GM12878 (cell line): ENCODE measurements around the gene PRDM16. TPM values are rescaled to one million over a fixed set of nuclear protein-coding genes. Genes with fewer than 3 reads are reported as not detected.

Source experiments
- ATAC-seq: fragments of 200-7000 bp; cut with Tn5 transposase; 3 replicates; pipeline ENCODE4 v1.9.1; 2020; ENCODE audit warnings: mild to moderate bottlenecking, moderate library complexity
- BruUV-seq: library from RNA; stranded (reverse); fragments of 400-500 nt; replicated peaks from 2 replicates; lab custom pipeline; 2021; lab: Mats Ljungman, UMichigan
- CTCF ChIA-PET: fragments of 300-600 bp; sonication (Branson Sonifier 250); formaldehyde crosslinking; extraction: SDS; loops from one replicate; lab custom pipeline; 2021; ENCODE audit warnings: inconsistent platforms; lab: Yijun Ruan, JAX
- POLR2A ChIA-PET: fragments of 350-600 bp; formaldehyde crosslinking; extraction: SDS; loops from one replicate; lab custom pipeline; 2021; ENCODE audit warnings: inconsistent platforms; lab: Charles Lee
- RAD21 ChIA-PET: fragments of 300-600 bp; sonication (Branson Sonifier 250); formaldehyde crosslinking; loops from one replicate; lab custom pipeline; 2023; ENCODE audit warnings: antibody characterized with exemption; ENCODE audit not compliant: unreplicated experiment; lab: Charles Lee
- SMC1A ChIA-PET: fragments of 300-600 bp; sonication (Branson Sonifier 250); formaldehyde crosslinking; loops from one replicate; lab custom pipeline; 2023; ENCODE audit not compliant: unreplicated experiment, uncharacterized antibody; lab: Charles Lee
- DNase-seq: peaks from one replicate; pipeline ENCODE4 v3.0.0-alpha.2; 2011; ENCODE audit warnings: low read depth, low spot score
- FAIRE-seq: peaks from 3 replicates; lab custom pipeline; 2011; peaks lifted over from hg19 to GRCh38; lab: Jason Lieb, UNC
- H2AFZ ChIP-seq: 2 replicates; pipeline ENCODE4 v1.6.0; 2011; ENCODE audit warnings: low read depth, low read length, control low read depth; ENCODE audit not compliant: control insufficient read depth
- H3K27ac ChIP-seq: 2 replicates; pipeline ENCODE4 v1.5.1; 2011; ENCODE audit warnings: control low read depth; ENCODE audit not compliant: control insufficient read depth, insufficient read depth
- H3K27me3 ChIP-seq, 2 experiments: replicated peaks in 1 of 2; 2 replicates each; pipeline versions ENCODE4 v1.6.0 to v1.6.1; 2011; ENCODE audit warnings: low read length in 1 of 2; ENCODE audit not compliant: control insufficient read depth in 2 of 2, insufficient read depth in 2 of 2
- H3K36me3 ChIP-seq, 2 experiments: 2 replicates each; pipeline ENCODE4 v1.5.1; 2011; ENCODE audit warnings: low read length in 1 of 2; ENCODE audit not compliant: control insufficient read depth in 2 of 2, insufficient read depth in 2 of 2
- H3K4me1 ChIP-seq: 2 replicates; pipeline ENCODE4 v1.6.1; 2011; ENCODE audit warnings: mild to moderate bottlenecking, low read length, moderate library complexity, mixed read lengths; ENCODE audit not compliant: control insufficient read depth, insufficient read depth
- H3K4me2 ChIP-seq: 2 replicates; pipeline ENCODE4 v1.6.0; 2011; ENCODE audit warnings: control low read depth; ENCODE audit not compliant: control insufficient read depth, insufficient read depth
- H3K4me3 ChIP-seq: fragments of 200-600 bp; sonication (generic); 2 replicates; pipeline ENCODE4 v1.5.1; 2016
- H3K79me2 ChIP-seq: 2 replicates; pipeline ENCODE4 v1.6.0; 2011; ENCODE audit warnings: low read length; ENCODE audit not compliant: control insufficient read depth, insufficient read depth
- H3K9ac ChIP-seq: 2 replicates; pipeline ENCODE4 v1.8.0; 2011; ENCODE audit warnings: low read length, control low read depth, mixed read lengths; ENCODE audit not compliant: control insufficient read depth, insufficient read depth
- H3K9me3 ChIP-seq: replicated peaks from 3 replicates; pipeline ENCODE4 v1.5.1; 2011; ENCODE audit warnings: mild to moderate bottlenecking, low read length; ENCODE audit not compliant: control insufficient read depth, insufficient read depth
- H4K20me1 ChIP-seq: 2 replicates; pipeline ENCODE4 v1.6.0; 2011; ENCODE audit not compliant: control insufficient read depth, insufficient read depth
- DPF2 ChIP-seq: fragments of 450-650 bp; IDR thresholded peaks from 2 replicates; pipeline ENCODE4 v1.6.1; 2017; ENCODE audit warnings: mild to moderate bottlenecking
- RB1 ChIP-seq: fragments of 450-650 bp; formaldehyde crosslinking; IDR thresholded peaks from 2 replicates; pipeline ENCODE4 v1.6.1; 2017; ENCODE audit warnings: mild to moderate bottlenecking, borderline replicate concordance
- RELA ChIP-seq: fragments of 450-650 bp; IDR thresholded peaks from 2 replicates; pipeline ENCODE4 v1.8.0; 2014; ENCODE audit warnings: borderline replicate concordance; ENCODE audit not compliant: partially characterized antibody
- TARDBP ChIP-seq: IDR thresholded peaks from 2 replicates; pipeline ENCODE4 v1.6.1; 2016; ENCODE audit warnings: borderline replicate concordance
- TBL1XR1 ChIP-seq: IDR thresholded peaks from 2 replicates; pipeline ENCODE4 v1.6.1; 2012; ENCODE audit warnings: low read depth, low read length, improper control_type of control experiment
- WRNIP1 ChIP-seq: IDR thresholded peaks from 2 replicates; pipeline ENCODE4 v1.6.1; 2011; ENCODE audit warnings: low read depth, low read length, improper control_type of control experiment, borderline replicate concordance
- ZNF24 ChIP-seq: fragments of 450-650 bp; IDR thresholded peaks from 2 replicates; pipeline ENCODE4 v1.6.1; 2017; ENCODE audit warnings: antibody characterized with exemption, mild to moderate bottlenecking
- WGBS: methylation state at CpG from one replicate; pipeline ENCODE4 v1.1.6; 2016; ENCODE audit warnings: low lambda C conversion rate; ENCODE audit not compliant: insufficient replicate concordance, insufficient coverage; ENCODE audit errors: missing lambda C conversion rate; 5-methylcytosine and 5-hydroxymethylcytosine counted together
- in situ Hi-C: fragments of 300-500 bp; cut with MboI; formaldehyde crosslinking; loops from 9 replicates; pipeline ENCODE4 v1.14.3; 2018; ENCODE audit warnings: mixed read lengths
- intact Hi-C: fragments of 100-400 bp; cut with micrococcal nuclease; formaldehyde crosslinking; loops from one replicate; pipeline ENCODE4 v1.14.2; 2022; ENCODE audit not compliant: unreplicated experiment
- polyA plus RNA-seq, 11 experiments: library from polyadenylated mRNA; depleted of rRNA in 4 of 11; unstranded in 6 of 11; stranded (reverse) in 5 of 11; fragments of >200 nt; fragmentation: Nextera tagmentation in 4 of 11; fragmentation: Illumina TruSeq in 1 of 11; extraction: Ambion mirVana in 4 of 11; extraction: Trizol in 1 of 11; gene quantifications; 1 replicate in 1 of 11; 2 replicates in 10 of 11; pipeline versions ENCODE4 v1.2.1 to v1.2.3, GENCODE V29; 2011 to 2016; ENCODE audit warnings: inconsistent platforms in 2 of 11, missing spikeins in 2 of 11, low read depth in 1 of 11
- total RNA-seq, 4 experiments: library from RNA; depleted of rRNA in 3 of 4; stranded (reverse); fragments of >200 nt in 3 of 4; fragmentation: Illumina TruSeq in 1 of 4; extraction: Trizol in 1 of 4; gene quantifications; 2 replicates each; pipeline versions ENCODE4 v1.2.1 to v1.2.3, GENCODE V29; 2013 to 2021
- TF ChIP-seq, protein P1 (sequence below): IDR thresholded peaks from 2 replicates; pipeline ENCODE4 v1.6.1; 2011; ENCODE audit warnings: borderline replicate concordance, low read depth, mild to moderate bottlenecking, moderate library complexity, mixed read lengths, low read length; ENCODE audit not compliant: insufficient read depth; ENCODE audit errors: extremely low read length
- TF ChIP-seq, protein P2 (sequence below): IDR thresholded peaks from 2 replicates; pipeline ENCODE4 v1.6.1; 2012; ENCODE audit warnings: improper control_type of control experiment, low read depth, low read length; ENCODE audit not compliant: insufficient replicate concordance
- TF ChIP-seq, protein P3 (sequence below): fragments of 450-650 bp; IDR thresholded peaks from 2 replicates; pipeline ENCODE4 v1.6.1; 2016; ENCODE audit warnings: mild to moderate bottlenecking
- TF ChIP-seq, protein P4 (sequence below): fragments of 450-650 bp; IDR thresholded peaks from 2 replicates; pipeline ENCODE4 v1.6.1; 2014; ENCODE audit warnings: mild to moderate bottlenecking
- TF ChIP-seq, protein P5 (sequence below): IDR thresholded peaks from 2 replicates; pipeline ENCODE4 v1.6.1; 2012; ENCODE audit warnings: low read depth, low read length, improper control_type of control experiment

The PRDM16 gene
- total and polyA plus RNA-seq, 10 of the 15 experiments (the other 5 are each of a cell fraction or from before 2014, with no cell fraction given), result 0.03 TPM; not detected in 9

DNA sequence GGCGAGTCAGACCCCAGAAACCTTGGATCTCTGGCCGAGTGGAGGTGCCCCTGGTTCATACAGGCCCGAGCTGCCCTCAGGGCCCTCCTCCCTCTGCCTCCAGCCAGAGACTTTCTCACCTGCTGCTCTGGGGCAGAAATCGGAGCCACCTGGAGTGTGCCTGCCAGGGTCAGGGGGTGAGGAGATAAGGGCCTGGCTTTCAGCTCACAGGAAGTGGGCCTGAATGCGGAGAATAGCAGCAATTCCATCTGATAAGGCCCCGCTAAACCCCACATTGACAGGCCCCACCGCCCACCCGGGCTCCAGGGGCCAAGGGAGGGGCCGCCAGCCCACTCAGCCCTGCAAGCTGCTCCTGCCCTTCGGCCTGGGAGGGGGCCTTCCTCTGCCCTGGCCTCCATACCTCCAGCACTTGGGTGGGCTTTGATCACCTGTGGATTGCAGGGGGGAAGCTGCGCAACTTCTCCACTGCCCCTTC lies 261.8 kb downstream of the PRDM16 start (continued):
- no peak for TF ChIP-seq RB1
- TF ChIP-seq TBL1XR1, result no peak
- TF ChIP-seq, protein P1, sequence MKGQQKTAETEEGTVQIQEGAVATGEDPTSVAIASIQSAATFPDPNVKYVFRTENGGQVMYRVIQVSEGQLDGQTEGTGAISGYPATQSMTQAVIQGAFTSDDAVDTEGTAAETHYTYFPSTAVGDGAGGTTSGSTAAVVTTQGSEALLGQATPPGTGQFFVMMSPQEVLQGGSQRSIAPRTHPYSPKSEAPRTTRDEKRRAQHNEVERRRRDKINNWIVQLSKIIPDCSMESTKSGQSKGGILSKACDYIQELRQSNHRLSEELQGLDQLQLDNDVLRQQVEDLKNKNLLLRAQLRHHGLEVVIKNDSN, result no peak
- TF ChIP-seq, all 136 proteins: peak for 0

DNA sequence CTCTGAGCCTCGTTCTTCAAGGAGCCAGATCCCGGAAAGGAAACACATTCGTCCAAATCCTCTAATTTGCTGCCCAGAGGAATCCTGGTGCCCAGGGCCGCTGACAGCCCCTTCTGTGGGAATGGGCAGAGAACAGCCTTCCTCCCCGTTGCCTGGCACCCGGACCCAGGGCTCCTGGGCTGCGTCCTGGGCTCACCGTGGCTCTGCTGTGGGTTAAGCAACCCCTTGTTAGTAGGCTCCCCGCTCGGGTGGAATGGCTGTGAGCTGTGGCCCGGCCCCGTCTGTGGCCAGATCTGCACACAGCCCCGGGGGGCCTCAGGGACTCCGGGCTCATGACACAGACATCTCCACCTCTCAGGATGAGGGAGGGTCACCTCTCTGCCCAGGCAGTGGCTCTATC lies 262.6 kb downstream of the PRDM16 start:
- intact Hi-C loops (no loop called here), in situ Hi-C loops (no loop called here)
- Histone ChIP-seq H3K9me3 (no peaks in the 10 kb centered on the region; the same call in 2 of the 3 replicates), H4K20me1 (no peaks in the 10 kb centered on the region), H3K27ac (no peak overlapping the region), H3K4me1 (no peaks in the 10 kb centered on the region), H3K79me2 (no peaks in the 10 kb centered on the region), H3K9ac (no peak overlapping the region), H3K4me3 (no peak overlapping the region), H3K27me3 (no peaks in the 10 kb centered on the region), H2AFZ (no peak overlapping the region), H3K4me2 (no peak overlapping the region), H3K36me3 (no peaks in the 10 kb centered on the region)
- ATAC-seq, result no peak
- DNase-seq, result no peak
- POLR2A ChIA-PET, result no interaction called here
- CTCF ChIA-PET, result no interaction called here
- no peak for FAIRE-seq
- RAD21 ChIA-PET, result no interaction called here
- 29% methylated on average over 14 of the region's 14 CpGs for WGBS
- BruUV-seq, result no TSS peak
- SMC1A ChIA-PET, result no interaction called here
- no peak for TF ChIP-seq RELA
- TF ChIP-seq, protein P2, sequence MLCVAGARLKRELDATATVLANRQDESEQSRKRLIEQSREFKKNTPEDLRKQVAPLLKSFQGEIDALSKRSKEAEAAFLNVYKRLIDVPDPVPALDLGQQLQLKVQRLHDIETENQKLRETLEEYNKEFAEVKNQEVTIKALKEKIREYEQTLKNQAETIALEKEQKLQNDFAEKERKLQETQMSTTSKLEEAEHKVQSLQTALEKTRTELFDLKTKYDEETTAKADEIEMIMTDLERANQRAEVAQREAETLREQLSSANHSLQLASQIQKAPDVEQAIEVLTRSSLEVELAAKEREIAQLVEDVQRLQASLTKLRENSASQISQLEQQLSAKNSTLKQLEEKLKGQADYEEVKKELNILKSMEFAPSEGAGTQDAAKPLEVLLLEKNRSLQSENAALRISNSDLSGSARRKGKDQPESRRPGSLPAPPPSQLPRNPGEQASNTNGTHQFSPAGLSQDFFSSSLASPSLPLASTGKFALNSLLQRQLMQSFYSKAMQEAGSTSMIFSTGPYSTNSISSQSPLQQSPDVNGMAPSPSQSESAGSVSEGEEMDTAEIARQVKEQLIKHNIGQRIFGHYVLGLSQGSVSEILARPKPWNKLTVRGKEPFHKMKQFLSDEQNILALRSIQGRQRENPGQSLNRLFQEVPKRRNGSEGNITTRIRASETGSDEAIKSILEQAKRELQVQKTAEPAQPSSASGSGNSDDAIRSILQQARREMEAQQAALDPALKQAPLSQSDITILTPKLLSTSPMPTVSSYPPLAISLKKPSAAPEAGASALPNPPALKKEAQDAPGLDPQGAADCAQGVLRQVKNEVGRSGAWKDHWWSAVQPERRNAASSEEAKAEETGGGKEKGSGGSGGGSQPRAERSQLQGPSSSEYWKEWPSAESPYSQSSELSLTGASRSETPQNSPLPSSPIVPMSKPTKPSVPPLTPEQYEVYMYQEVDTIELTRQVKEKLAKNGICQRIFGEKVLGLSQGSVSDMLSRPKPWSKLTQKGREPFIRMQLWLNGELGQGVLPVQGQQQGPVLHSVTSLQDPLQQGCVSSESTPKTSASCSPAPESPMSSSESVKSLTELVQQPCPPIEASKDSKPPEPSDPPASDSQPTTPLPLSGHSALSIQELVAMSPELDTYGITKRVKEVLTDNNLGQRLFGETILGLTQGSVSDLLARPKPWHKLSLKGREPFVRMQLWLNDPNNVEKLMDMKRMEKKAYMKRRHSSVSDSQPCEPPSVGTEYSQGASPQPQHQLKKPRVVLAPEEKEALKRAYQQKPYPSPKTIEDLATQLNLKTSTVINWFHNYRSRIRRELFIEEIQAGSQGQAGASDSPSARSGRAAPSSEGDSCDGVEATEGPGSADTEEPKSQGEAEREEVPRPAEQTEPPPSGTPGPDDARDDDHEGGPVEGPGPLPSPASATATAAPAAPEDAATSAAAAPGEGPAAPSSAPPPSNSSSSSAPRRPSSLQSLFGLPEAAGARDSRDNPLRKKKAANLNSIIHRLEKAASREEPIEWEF, result no peak
- TF ChIP-seq TARDBP, result no peak
- TF ChIP-seq, protein P3, sequence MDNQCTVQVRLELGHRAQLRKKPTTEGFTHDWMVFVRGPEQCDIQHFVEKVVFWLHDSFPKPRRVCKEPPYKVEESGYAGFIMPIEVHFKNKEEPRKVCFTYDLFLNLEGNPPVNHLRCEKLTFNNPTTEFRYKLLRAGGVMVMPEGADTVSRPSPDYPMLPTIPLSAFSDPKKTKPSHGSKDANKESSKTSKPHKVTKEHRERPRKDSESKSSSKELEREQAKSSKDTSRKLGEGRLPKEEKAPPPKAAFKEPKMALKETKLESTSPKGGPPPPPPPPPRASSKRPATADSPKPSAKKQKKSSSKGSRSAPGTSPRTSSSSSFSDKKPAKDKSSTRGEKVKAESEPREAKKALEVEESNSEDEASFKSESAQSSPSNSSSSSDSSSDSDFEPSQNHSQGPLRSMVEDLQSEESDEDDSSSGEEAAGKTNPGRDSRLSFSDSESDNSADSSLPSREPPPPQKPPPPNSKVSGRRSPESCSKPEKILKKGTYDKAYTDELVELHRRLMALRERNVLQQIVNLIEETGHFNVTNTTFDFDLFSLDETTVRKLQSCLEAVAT, result no peak
- no peak for TF ChIP-seq WRNIP1
- TF ChIP-seq ZNF24, result no peak
- TF ChIP-seq, protein P4, sequence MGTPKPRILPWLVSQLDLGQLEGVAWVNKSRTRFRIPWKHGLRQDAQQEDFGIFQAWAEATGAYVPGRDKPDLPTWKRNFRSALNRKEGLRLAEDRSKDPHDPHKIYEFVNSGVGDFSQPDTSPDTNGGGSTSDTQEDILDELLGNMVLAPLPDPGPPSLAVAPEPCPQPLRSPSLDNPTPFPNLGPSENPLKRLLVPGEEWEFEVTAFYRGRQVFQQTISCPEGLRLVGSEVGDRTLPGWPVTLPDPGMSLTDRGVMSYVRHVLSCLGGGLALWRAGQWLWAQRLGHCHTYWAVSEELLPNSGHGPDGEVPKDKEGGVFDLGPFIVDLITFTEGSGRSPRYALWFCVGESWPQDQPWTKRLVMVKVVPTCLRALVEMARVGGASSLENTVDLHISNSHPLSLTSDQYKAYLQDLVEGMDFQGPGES, result no peak
- TF ChIP-seq DPF2, result no peak
- TF ChIP-seq, protein P5, sequence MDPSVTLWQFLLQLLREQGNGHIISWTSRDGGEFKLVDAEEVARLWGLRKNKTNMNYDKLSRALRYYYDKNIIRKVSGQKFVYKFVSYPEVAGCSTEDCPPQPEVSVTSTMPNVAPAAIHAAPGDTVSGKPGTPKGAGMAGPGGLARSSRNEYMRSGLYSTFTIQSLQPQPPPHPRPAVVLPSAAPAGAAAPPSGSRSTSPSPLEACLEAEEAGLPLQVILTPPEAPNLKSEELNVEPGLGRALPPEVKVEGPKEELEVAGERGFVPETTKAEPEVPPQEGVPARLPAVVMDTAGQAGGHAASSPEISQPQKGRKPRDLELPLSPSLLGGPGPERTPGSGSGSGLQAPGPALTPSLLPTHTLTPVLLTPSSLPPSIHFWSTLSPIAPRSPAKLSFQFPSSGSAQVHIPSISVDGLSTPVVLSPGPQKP, result no peak
